ENCODE results near the gene RSL24D1. TPM values are rescaled to one million over a fixed set of nuclear protein-coding genes. Genes with fewer than 3 reads are reported as not detected.

RSL24D1 gene
- 100 to 1,000 TPM in 10 of 12 donors, 10 to 100 TPM in 1, not detected in 1; 88.6 to 126 (median 108) TPM for polyA plus RNA-seq (ENCODE audit: insufficient read length in 12 of 12)
- long read RNA-seq, donor 1, transcript RSL24D1-201 (6 exons, 2,015 nt): major isoform, 55 of 76 reads
- long read RNA-seq, donor 1, partial matches to known transcripts: 21 of 76 reads
- long read RNA-seq, donor 1, other reads (novel, unspliced or antisense): 0 of 76 reads
- long read RNA-seq, donor 2, transcript RSL24D1-201 (6 exons, 2,015 nt): major isoform, 124 of 132 reads
- long read RNA-seq, donor 2, partial matches to known transcripts: 8 of 132 reads
- long read RNA-seq, donor 2, other reads (novel, unspliced or antisense): 0 of 132 reads
- long read RNA-seq, donor 3, transcript RSL24D1-201 (6 exons, 2,015 nt): major isoform, 37 of 43 reads
- long read RNA-seq, donor 3, partial matches to known transcripts: 6 of 43 reads
- long read RNA-seq, donor 3, other reads (novel, unspliced or antisense): 0 of 43 reads
- long read RNA-seq, donor 4, transcript RSL24D1-201 (6 exons, 2,015 nt): major isoform, 34 of 34 reads
- long read RNA-seq, donor 4, partial matches to known transcripts: 0 of 34 reads
- long read RNA-seq, donor 4, other reads (novel, unspliced or antisense): 0 of 34 reads
- long read RNA-seq, donor 5, transcript RSL24D1-201 (6 exons, 2,015 nt): major isoform, 126 of 147 reads
- long read RNA-seq, donor 5, partial matches to known transcripts: 21 of 147 reads
- long read RNA-seq, donor 5, other reads (novel, unspliced or antisense): 0 of 147 reads
- long read RNA-seq, donor 6, transcript RSL24D1-201 (6 exons, 2,015 nt): major isoform, 48 of 53 reads
- long read RNA-seq, donor 6, partial matches to known transcripts: 0 of 53 reads
- long read RNA-seq, donor 6, other reads (novel, unspliced or antisense): 5 of 53 reads
- long read RNA-seq, donor 7, transcript RSL24D1-201 (6 exons, 2,015 nt): major isoform, 25 of 68 reads
- long read RNA-seq, donor 7, partial matches to known transcripts: 43 of 68 reads
- long read RNA-seq, donor 7, other reads (novel, unspliced or antisense): 0 of 68 reads
- long read RNA-seq, donor 8, transcript RSL24D1-201 (6 exons, 2,015 nt): major isoform, 93 of 111 reads
- long read RNA-seq, donor 8, partial matches to known transcripts: 18 of 111 reads
- long read RNA-seq, donor 8, other reads (novel, unspliced or antisense): 0 of 111 reads
- long read RNA-seq, donor 9, transcript RSL24D1-201 (6 exons, 2,015 nt): major isoform, 60 of 81 reads
- long read RNA-seq, donor 9, partial matches to known transcripts: 21 of 81 reads
- long read RNA-seq, donor 9, other reads (novel, unspliced or antisense): 0 of 81 reads
- long read RNA-seq, donor 10, transcript RSL24D1-201 (6 exons, 2,015 nt): major isoform, 66 of 72 reads
- long read RNA-seq, donor 10, partial matches to known transcripts: 6 of 72 reads
- long read RNA-seq, donor 10, other reads (novel, unspliced or antisense): 0 of 72 reads
- long read RNA-seq, donor 11, transcript RSL24D1-201 (6 exons, 2,015 nt): major isoform, 68 of 98 reads
- long read RNA-seq, donor 11, partial matches to known transcripts: 30 of 98 reads
- long read RNA-seq, donor 11, other reads (novel, unspliced or antisense): 0 of 98 reads

- peak; percentile 98 for DNase-seq
These were observed at the start of gene RSL24D1 for GRCh38 chr15:55196458-55197361. TSS of gene RSL24D1 (minus strand) at chr15:55196941. CDS start at chr15:55196890, 51 bp downstream.

- DNase-seq: no peak
These were observed 48.3 kb upstream of the RSL24D1 start for GRCh38 chr15:55245059-55245458.

GRCh38 chr15:55241891-55242290 is 45.1 kb upstream of the RSL24D1 start:
- DNase-seq: no peak

GRCh38 chr15:55241186-55241585 is 44.4 kb upstream of the RSL24D1 start:
- no peak for DNase-seq

GRCh38 chr15:55240125-55240760 is 43.5 kb upstream of the RSL24D1 start:
- DNase-seq: no peak

GRCh38 chr15:55239440-55240124 is 42.8 kb upstream of the RSL24D1 start:
- DNase-seq: no peak

- no peak for DNase-seq
These were observed 42.1 kb upstream of the RSL24D1 start for GRCh38 chr15:55238877-55239276.

GRCh38 chr15:55237219-55238130 is 40.7 kb upstream of the RSL24D1 start:
- no peak for DNase-seq

- no peak for DNase-seq
These were observed 38.9 kb upstream of the RSL24D1 start for GRCh38 chr15:55235546-55236036.

- DNase-seq: no peak
These were observed 38.0 kb upstream of the RSL24D1 start for GRCh38 chr15:55234800-55235104.

- no peak for DNase-seq
These were observed 37.5 kb upstream of the RSL24D1 start for GRCh38 chr15:55234104-55234799.

GRCh38 chr15:55231455-55231854 is 34.7 kb upstream of the RSL24D1 start:
- DNase-seq: no peak

- no peak for DNase-seq
These were observed 34.2 kb upstream of the RSL24D1 start for GRCh38 chr15:55230953-55231352.

- DNase-seq: no peak
These were observed 33.4 kb upstream of the RSL24D1 start for GRCh38 chr15:55230051-55230670.

- DNase-seq: no peak
These were observed 29.4 kb upstream of the RSL24D1 start for GRCh38 chr15:55226127-55226526.

GRCh38 chr15:55224892-55225291 is 28.2 kb upstream of the RSL24D1 start:
- no peak for DNase-seq

- DNase-seq: no peak
These were observed 25.8 kb upstream of the RSL24D1 start for GRCh38 chr15:55222588-55222987.
